Kidney glomerular epithelial cell (primary cell): ENCODE measurements around the gene ARHGEF37.
A peak's percentile ranks its signal among the peaks of the same experiment; 100 is the strongest.

Experiments used
- DNase-seq: peaks from one replicate; lab custom pipeline; 2025; lab: John Stamatoyannopoulos, UW

Gene ARHGEF37

GRCh38 chr5:149675610-149676201, 94.4 kb downstream of the ARHGEF37 start:
- DNase-seq, result peak; percentile 68

- DNase-seq, result no peak
Observed at GRCh38 chr5:149677731-149678130, 96.4 kb downstream of the ARHGEF37 start.

DNA sequence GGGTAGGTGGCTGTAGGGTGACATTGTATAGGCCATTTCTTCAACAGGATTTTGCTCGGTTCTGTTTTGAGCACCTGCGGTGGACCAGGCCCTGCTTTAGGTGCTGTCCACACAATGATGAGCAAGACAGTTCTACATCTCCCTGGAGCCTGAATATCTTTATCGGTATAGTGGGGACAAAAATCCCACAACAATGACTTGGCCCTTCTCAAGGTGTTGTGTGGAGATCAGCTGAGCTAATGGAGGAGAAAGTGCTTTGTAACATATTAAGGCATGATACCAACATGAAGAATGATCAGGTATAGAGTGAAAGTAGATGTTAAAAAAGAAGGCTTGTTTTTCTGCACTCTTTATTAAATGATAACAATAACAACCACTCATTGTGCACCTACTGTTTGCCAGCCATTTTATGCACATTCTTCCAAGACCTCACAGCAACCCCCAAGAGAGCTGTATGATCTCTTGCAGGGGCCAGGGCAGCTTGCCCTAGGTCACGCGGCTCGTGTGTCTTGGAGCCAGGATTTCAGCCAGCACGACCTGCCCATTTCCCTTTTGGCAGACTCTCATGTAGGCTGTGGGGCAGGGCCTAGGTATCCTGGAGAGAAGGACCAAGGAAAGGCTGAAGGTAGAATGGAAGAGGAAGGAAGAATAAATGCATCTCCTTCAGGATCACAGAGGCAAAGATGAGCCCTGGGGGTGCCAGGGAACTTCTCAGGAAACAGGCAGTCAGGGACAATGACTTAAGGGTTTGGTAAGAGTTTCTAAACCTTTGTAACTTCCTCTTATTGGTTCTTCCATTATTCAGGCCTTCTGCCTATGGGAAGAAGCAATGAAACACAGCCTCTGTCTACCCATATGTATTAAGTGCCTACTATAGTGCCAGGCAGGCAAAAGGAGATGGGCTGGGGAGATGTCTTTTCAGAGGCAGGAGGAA, 98.8 kb downstream of the ARHGEF37 start:
- no peak for DNase-seq

DNA sequence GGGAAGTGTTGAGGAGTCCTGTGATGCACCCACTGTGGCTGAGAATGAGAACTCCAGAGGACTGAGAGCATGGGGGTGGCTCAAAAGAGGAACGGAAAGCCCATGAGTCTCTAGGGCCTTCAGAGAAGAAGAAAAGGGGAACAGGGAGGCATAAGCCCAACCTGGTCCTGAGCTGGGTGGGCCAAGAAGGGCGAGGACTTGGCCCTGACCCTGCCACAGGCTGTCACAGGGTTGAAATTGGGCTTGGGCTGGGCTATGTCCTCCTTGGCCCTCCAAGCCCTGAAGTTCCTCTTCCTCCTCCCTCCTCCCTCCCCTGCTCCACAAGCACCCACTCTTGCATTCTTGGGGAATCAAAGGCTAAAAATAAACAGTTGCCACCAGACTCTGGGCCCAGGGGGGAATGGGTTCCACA, 99.5 kb downstream of the ARHGEF37 start:
- no peak for DNase-seq

GRCh38 chr5:149681252-149681651, 100.0 kb downstream of the ARHGEF37 start:
- DNase-seq, result no peak

DNA sequence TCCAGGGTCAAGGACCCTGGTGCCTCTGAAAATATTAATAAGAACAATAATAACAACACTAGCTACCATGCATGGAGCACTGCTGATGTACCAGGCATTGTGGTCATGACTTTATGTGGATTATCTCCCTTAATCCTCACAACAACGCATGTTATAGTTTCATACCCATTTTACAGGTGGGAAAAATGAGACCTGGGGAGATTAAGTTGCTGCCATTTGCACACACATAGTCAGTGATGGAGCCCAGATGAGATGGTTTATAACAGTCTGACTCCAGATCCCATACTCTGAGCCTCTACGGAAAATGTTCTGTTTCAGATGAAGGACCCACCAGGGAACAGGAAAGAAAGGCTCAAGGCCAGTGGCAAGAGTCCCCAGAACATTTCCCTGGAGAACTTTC, 100.6 kb downstream of the ARHGEF37 start:
- no peak for DNase-seq

DNA sequence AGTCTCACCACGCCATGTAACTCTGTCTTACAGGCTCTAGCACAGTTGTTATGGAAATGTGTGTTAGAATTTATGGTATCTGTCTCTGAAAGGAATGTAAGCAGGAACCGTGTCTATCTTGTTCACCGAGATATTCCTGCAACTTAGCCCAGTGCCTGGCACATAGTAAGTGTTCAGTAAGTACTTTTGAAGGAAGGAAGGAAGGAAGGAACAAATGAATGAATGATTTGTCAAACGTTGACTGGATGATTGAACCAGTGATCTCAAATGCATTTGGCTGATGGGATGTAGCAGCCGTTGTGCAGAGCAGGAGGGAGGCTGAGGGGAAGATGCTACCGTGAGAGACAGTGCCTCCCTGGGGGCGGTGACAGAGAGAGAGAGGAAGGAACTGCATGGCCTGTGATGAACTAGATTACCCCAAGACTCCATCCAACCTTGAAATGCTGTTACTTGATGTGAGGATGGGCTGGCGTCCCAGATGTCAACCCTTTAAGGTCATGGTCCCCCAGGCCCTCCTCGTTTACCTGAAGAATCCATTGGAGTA, 101.3 kb downstream of the ARHGEF37 start:
- no peak for DNase-seq

DNA sequence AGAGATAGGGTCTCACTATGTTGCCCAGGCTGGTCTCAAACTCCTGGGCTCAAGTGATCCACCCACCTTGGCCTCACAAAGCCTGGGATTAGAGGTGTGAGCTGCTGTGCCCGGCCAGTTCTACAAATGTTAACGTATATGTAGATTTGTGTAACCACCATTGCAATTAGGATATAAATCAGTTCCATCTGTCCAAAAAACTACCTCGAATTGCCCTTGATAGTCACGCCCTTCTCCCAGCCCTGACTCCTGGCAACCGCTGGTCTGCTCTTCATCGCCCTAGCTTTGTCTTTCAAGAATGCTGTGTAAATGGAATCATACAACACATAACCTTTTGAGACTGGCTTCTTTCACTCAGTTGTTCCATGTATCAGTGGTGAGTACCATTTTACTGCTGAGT, 102.7 kb downstream of the ARHGEF37 start:
- no peak for DNase-seq

DNA sequence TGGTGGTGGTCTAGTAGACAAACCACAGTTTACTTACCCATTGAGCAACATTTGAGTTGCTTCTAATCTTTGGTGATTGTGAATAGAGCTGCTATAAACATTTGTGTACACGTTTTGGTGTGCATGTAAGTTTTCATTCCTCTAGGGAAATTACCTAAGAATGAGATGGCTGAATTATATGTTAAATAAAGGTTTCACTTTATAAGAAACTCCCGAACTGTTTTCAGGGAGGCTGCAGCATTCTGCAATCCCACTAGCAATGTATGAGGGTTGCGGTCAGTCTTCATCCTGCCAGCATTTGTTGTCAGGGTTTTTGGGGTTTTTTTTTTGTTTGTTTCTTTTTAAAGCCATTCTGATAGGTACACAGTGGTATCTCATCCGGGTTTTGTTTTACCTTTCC, 103.1 kb downstream of the ARHGEF37 start:
- no peak for DNase-seq
